ENCODE data around the gene C5orf63.
"Not testable (repeated sequence)": the region's sequence is repeated elsewhere in the genome, so short reads cannot be mapped to it uniquely, and the experiment has no call there.

The C5orf63 gene

DNA sequence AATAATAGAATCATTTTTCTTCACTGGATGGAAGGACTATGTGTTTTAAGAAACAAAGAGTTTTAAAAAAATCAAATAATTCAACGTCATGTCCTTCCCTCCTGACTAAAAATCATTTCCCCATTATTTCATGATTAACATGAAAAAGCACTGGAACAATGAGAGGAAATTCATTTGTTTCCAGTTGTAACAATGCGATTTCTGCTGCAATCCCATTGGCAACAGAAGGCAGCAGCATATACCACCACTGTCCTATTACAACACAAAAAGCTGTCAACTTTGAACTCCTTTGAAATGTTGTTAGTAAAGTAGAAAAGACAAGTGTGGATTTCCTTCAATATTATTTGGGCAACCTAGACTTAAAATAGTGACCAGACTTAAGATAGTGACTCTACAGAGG is 3.1 kb downstream of the C5orf63 start:
- DNase-seq = no peak

DNA sequence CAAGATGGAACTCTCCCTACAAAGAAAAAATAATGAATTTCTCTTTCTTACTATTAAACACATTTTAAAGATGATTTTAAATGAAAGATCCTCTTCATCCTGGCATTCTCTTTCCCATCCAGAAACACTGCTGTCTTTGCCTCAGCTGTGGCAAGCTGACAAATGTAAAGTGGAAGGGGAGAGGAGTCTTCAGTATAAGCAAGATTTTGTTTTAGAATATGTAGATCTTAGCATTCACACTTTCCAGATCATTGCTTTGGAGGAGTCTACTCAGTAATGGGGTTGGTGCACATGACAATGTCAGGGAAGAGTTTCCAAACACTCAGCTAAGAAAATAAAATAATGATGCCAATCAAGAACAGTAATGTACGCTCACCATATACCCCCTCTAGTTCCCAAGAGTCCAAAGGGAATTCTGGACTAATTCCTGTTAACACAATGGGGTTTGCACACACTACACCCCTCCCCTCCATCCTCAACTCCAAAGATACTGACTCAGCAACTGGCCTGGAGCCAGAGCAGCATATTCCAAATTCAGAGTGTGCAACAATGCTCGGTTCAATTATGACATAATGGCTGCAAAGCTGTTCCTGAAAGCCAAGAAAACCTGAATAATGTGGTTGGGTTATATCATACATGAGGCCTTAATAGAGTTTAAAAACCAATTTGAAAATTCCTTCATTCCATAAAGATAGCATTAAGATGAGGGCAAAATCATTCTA is 4.6 kb downstream of the C5orf63 start:
- no peak for DNase-seq

DNA sequence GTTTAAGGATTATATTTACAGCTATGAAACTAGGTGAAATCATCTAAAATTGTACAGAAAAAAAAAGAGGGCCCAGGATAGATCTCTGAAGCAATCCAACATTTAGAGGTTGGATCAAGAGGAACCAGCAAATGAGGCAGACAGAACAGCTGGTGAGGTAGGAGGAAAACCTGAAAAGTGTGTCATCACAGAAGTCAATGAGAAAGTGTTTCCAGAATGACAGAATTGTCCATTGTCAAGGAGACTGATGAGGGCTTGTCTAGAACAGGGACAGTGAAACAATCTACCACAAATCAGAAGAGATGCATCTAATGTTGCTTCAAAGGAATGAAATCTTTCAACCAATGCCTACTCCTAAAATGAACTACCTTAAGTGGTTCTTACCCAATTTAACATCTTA is 6.6 kb downstream of the C5orf63 start:
- DNase-seq = no peak

DNA sequence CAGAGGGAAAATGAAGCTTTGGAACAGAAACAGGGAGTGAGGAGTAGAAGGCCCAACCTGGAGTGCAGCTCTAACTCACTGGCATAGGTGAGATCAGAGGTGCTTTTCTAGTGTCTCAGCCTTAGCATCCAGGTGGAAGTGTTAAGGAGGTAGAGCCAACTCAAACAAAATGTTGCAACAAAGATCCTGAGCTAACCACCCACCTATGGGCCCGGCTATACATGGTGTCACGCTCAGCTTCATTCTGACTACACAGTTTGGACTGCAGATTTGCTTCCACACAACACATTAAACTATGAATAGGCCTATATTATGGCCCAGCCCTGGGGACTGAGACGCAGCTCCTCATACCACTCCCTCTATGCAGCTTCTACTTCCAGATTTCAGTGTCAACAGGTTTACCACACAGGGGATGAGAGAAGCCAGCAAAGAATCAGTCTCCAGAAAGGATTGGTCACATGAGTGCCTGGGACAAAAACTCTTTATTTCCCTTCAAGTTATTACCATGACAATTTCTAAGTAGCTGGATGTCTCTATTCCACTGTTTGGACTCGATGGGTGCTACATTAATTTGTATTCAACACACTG is 9.0 kb downstream of the C5orf63 start:
- no peak for DNase-seq

DNA sequence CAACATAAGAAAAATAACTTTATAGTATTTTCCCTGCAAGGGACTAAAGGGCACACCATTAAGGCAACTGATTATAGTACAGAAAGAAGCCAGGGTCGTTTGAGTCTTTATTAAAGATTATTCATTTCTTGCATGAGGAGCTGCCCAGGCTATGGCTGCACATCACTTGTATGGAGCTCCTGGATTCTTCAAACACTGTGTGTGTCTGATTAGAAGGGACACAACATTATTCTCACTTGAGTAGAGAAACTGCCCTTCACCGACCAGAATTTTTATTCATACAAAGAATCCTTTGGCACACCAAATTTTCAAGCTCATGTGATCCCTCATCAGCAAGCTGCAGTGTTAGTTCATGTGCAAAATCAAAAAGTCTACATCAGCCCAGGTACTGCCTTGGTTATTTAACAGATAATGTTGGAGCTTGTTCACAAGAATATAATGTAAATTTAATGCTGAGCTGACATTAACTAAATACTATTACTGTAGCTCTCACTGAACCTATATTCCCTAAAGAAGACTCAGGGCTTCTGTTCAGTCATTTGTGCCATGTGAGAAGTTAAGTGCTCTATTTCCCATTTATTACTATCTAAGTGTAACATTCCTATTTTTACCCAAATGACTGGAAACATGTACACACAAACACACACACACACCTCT is 9.9 kb downstream of the C5orf63 start:
- DNase-seq = no peak

DNA sequence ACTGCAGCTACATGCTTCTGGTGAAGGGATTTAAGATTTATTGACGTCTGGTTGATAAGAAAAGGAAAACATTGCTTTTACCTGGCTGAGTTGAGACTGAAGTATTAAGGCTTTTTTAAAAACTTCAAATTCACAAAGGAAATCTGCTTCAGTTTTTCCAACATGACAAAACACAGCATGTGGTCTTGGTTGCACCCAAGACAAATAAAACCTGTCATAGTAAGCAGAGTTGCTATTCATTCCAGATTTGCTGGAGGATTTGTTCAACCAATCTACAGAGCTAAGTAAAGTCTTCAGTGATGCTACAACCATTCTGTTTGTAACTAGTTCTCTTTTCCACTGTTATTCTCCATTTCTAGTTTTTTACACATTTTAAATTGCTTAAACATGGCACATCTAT is 11.3 kb downstream of the C5orf63 start:
- no peak for DNase-seq

DNA sequence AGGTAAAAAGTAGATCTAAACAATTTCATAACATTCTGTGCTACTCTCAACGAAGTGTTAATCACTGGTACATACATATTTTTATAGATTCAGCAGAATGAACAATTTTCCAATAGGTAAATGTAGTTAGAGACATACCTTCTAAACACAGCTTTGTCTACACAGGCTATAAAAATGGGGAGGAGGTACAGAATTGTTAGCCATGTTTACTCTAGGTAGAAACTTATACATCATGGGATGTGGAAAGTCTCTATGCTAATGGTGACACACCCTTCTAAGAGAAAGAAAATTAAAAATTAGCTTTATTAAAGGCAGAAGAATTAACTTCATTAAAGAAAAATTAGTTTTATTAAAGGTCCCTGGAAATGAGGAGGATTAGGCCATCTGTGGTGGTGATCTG is 11.8 kb downstream of the C5orf63 start:
- DNase-seq = no peak

DNA sequence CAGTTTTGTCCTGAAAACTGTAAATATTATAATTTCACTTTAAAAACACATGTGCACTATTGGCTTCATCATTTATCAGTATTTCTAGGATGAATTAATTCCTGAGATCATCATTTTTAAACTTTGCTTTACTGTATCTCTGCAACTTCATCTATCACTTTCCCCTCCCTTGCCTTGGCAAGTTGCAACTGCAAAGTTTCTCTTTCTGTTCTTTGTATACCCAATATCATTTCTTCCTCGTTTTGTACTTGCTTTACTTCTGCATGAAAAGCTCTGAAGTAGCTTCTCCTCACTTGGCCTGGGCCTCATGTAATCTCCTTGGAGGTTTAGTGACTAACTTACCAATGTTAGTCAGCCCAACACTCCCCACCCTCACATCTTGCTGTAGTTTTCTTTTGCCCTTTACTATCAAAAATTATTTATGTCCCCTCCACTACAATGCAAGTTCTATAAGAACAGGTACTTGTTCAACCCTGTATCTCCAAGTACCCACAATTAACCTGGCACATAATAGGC is 12.8 kb downstream of the C5orf63 start:
- no peak for DNase-seq

DNA sequence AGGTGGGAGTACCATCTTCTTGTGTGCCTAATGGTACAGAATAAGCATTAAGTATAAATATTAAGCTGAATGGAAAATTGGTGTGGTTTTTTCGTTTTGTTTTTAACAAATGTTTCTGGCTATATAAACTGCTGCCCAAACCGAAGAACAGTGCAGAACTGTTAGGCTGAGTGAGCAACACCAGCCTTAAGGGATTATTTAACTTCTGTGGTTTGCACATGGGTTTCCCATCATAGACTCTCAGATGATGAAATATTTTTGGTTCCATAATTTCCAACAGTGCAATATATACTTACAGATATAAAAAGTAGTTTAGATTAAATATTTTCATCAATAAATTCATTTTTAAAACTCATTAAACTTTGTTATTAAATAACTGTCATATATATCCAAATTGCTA is 16.4 kb downstream of the C5orf63 start:
- no peak for DNase-seq

DNA sequence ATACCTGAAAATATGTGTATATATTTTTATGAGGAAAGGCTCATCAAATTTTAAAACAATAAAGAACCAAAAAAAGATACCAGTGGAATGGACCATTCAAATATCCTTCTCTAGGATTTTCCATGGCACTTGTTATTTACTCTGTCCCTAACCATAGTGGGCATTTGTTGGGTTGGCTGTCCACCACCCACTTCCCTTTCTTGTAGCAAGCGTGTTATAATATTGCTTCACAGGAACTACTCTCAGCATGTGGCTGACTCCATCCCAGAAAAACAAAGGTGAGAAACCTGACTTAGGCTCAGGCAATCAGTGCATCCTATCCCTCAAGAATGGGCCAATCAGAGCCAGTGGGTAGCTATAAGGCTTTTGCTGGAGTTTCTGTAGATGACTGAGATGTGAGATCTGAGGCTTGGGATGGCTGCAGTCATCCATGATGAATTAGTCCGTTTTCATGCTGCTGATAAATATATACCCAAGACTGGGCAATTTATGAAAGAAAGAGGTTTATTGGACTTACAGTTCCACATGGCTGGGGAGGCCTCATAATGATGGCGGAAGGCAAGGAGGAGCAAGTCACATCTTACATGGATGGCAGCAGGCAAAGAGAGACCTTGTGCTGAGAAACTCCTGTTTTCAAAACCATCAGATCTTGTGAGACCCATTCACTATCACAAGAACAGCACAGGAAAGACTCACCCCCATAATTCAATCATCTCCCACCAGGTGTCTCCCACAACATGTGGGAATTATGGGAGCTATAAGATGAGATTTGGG is 17.2 kb downstream of the C5orf63 start:
- DNase-seq = no peak

DNA sequence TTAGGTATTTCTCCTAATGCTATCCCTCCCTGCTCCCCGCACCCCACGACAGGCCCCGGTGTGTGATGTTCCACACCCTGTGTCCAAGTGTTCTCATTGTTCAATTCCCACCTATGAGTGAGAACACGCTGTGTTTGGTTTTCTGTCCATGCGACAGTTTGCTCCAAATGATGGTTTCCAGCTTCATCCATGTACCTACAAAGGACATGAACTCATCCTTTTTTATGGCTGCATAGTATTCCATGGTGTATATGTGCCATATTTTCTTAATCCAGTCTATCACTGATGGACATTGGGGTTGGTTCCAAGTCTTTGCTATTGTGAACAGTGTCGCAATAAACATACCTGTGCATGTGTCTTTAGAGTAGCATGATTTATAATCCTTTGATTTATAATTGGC is 19.8 kb downstream of the C5orf63 start:
- DNase-seq = not testable (repeated sequence)

DNA sequence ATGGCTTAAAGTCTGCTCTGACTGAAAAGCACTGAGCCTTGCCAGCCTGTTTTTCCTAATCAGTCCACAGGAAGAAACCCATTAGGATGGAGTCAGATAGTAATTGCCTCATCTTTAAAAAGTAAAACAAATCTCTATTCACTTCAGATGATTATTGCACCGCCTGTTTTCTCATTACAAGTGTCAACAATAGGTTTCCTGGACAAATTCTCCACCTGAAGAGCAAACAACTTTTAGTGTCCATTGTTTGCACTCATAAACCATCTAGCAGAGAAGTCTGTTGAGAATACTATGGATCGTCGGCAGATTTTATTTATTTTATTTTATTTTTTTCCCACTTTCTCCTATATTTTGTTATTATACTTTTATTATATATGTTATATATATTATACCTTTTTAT is 20.3 kb downstream of the C5orf63 start:
- DNase-seq = no peak

DNA sequence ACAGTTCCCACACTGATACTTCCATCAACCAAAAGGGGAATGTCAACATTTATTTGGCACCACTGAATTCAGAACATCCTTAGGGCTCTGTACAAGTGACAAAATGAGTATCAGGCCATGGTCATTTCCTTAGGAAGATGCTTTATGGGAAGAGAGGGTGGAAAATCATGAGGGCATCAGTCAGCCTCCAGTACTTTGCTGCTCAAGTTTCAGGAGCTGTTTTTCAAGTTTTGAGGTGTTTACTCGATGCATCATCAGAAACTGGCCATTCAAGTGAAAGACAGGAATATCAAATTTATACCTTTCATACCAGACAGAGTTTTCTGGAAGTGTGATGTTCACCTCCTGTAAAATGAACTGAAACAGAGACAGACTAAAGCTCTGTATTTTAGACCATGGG is 21.7 kb downstream of the C5orf63 start:
- no peak for DNase-seq

DNA sequence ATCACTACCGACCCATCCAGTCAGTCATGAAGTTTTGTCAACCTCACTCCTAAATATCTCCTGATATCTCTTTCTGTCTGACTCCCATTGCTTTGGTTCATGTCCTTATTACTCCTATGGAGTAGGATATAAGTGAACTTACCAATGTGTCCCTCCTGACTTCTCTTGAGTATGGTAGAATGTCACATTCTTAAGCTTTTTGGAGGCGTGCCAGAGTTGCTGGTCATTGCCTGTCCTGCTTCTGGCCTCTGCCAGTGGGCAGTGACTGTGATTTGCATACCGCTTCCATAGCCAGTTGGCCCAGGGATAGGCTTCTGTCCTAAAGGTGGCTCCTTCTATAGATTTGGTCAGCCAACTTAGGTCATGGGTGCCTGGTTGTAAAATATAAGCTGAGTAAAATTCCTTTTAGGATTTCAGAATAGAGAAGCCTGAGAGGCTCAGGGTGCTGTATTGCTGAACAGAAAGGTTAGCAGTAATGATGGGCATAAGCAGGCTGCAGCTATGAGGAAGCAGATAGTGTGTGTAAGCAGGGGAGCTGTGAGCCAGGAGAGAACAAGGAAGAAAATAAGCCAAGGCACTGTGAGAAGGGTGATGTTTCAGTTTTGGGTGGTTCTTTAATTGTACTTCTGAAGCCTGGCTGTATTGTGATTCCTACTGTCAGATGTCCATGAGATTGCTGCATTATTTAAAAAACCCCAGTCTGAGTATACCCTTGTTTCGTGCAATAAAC is 26.8 kb downstream of the C5orf63 start:
- DNase-seq = no peak

DNA sequence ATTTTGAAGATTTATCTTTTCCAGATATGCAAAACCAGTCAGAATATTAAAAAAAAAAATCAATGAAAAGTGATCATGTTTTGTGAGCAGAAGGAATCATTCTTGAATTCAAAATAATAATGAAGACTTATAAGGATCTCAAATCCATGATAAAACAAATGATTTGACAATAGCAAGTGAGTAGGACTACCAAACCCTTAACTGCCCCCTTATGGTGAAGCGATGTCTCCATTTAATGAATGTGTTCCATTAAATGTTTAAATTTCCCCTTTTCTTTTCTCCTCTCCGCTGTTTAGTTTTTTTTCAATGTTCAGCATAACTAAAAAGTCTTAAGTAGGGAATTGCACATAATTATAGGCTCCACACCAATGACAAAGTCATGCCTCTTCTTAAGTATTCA is 30.7 kb downstream of the C5orf63 start:
- DNase-seq = no peak

DNA sequence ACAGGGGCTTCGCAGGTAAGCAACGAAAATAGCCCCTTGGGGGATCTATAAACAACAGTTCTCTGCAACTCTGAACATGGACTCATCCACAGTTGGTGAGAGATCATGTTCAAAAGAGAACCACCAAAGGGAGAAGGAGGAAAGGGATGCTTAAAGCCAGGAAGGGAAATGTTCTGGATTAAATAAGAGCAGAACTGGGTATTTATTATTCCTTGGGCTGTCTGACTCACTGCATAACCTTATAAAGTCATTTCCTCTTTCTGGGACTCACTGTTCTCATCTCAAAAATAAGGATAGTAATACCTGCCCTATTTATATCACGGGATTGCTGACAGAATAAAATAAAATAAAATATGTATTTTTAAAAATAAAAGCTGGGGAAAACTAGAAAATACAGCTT is 31.7 kb downstream of the C5orf63 start:
- DNase-seq = no peak

DNA sequence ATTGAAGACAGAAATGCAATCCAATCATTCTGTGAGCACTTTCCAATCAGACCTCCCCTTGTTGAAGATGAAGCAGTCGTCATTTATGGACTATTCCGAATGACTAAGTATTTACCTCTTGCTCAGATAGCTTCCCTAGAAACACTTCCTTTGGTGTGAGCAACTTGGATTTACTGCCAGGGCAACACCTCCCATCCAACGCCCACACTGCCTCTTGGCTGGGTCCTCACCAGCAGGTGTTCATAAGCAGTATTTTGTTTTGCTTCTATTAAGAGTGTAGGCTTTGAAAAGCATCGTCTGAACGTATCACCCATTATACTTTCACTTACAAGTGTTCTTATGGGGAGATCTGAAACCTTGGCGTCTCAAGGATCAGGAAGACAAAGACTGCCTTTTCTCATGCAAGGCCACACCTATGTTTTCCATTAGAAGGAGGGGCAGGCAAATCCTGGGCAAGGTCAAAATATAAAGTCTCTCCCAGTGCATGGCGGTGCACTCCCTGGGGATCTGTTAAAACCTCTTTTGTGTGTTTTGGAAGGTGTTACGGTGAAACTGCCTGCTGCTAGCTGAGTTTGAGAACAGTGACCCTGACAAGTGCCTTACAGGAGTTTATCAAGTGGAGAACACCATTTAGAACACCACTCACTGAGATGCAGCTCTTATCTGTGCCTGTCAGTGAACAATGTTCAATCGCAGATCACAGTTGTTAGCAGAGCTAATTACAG is 32.3 kb downstream of the C5orf63 start:
- peak; percentile 63 for DNase-seq

DNA sequence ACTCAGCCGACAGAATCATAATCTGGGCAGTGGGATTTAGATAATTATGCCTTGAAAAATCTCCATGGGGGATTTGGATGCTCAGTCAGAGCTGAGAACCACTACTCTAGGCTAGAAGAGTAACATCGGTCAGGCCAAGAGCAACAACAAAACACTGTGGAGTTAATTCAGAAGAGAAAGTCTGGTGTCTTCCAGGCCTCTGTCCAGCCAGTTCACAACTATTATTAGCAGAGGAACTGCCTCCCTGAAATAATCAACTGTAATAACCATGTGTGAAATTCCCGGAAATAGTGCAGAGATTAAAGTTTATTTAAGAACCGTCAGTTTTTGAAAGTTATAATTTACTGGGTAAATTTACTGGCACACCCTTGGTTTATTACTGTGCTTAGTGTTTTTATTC is 34.8 kb downstream of the C5orf63 start:
- DNase-seq = no peak

DNA sequence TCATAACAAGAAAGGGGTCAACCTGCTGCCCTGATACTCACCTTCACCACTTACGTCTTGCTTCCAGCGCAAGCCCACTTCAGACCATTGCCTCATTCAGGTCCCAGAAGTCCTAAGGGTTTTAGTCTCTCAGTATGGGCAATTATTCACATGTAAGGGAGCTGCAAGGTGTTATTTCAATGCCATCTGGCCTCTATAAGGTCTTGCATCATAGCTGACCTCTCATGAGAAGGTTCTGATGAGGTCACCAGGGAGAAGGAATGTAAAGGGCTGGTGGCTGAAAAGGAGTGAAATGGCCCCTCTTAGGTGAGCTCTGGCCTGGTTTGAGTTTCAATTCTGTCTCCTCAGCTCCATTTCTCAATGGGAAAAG is 41.5 kb downstream of the C5orf63 start:
- DNase-seq = no peak

DNA sequence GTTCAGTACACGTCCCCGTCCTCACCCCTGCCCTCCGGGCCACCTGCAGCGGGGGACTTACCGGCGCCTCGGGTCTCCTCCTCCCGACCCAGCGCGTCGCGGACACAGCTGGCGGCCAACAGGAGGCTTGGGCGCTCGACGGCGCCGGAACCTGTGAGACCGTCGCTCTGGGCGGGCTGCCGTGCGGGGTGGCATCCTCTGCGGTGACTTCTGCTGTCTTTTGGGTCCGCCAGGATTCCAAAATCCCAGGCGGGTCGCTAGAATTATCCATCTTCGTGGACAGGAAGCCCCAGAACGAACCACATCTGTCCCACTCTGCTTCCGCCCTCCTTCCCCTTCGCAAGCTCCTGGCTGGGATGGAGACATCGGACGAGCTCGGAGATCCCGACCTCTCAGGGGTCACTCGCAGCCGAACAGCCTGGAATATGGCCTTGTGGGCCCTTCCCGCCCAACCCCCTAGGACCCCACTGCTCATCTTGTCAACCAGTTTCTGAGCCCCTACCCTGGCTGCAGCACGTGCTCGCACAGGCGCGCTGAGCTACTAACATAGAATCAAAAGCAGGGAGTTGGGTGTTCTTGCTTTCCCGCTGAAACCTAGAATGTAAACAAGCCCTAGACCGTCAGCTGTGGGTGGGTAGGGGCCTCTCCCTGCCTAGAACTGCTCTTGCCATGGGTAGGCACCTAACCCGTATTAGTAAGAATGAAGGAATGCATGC is 42.0 kb downstream of the C5orf63 start:
- DNase-seq = no peak

All from NCI-H1092 treated with DMSO at 0.1 percent for 48 hours (cell line).